Measurements from ENCODE around the gene MTRR.

MTRR gene

GRCh38 chr5:7868773-7869473, at the start of gene MTRR, which contains the start of gene FASTKD3:
Gene MTRR (plus strand): TSS chr5:7869148. CDS start chr5:7870795, 1,647 bp downstream.
Gene FASTKD3 (minus strand): TSS chr5:7869031. CDS start chr5:7868083, 948 bp downstream.
- DNase-seq, result peak; percentile 23

DNA sequence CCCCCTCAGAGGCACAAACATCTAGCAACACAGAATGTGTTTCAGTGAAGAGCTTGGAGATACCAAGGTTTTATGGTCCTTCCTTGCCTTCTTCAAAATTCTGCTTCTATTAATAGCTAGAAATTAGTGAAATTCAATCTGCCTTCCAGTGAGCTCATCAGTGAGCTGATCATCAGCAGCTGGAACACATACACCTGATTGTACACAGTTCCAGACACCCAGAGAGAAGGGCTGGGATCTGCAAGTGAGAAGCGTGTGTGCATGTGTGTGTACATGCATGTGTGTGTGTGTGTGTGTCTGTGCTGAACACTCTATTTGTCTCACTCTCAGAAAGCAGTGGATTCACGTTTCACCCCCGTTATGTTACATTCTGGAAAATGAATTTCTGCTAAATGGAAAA, 46.5 kb upstream of the MTRR start:
- DNase-seq, result no peak

- DNase-seq, result no peak
Measured at GRCh38 chr5:7823594-7823993, 45.4 kb upstream of the MTRR start.

DNA sequence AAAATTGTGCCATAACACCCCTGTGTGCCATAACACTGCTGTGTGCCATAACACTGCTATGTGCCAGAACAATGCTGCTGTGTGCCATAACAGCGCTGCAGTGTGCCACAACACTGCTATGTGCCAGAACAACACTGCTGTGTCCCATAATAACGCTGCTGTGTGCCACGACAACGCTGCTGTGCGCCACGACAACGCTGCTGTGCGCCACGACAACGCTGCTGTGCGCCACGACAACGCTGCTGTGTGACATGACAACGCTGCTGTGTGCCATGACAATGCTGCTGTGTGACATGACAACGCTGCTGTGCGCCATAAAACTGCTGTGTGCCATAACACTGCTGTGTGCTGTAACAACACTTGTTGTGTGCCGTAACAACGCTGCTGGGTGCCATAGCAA, 44.0 kb upstream of the MTRR start:
- no peak for DNase-seq

DNA sequence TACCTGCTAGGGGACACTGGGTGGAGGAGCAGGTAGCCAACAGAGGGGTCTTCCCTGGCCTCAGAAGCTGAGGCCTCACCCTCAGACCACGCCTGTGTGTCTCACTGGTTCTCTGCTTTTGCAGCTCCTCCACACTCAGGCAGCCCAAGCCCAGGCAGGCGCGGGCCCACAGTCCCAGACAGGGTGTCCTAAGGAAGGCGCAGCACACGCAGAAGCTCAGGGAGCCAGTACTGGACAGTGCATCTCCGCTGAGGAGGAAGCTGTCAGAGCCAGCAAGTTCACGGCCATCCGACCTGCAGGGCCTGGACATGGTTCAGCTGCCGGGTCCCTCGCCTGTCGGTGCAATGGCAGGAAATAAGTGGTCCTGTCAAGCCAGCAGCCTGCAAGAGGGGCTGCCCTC, 43.3 kb upstream of the MTRR start:
- DNase-seq, result no peak

- DNase-seq, result no peak
Measured at GRCh38 chr5:7827610-7828009, 41.3 kb upstream of the MTRR start.

DNA sequence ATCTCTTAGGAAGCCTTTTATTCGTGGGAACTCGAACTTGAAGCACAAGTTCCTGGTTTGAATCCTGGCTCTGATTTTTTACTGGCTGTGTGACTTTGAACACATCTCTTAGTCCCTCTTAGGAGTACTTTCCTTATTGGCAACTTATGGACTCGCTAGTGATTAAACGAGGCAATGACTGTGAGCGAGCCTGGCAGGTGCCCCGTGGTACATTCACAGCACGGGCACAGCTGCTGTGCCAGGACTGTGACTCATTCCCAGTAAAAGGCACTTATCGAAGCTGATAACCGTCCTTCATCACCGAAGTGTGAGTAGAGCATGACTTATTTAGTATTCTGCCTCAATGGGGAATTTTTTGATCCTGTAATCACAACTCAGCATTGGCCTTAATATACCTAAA, 40.7 kb upstream of the MTRR start:
- DNase-seq, result no peak

- no peak for DNase-seq
Measured at GRCh38 chr5:7834982-7835381, 34.0 kb upstream of the MTRR start.

DNA sequence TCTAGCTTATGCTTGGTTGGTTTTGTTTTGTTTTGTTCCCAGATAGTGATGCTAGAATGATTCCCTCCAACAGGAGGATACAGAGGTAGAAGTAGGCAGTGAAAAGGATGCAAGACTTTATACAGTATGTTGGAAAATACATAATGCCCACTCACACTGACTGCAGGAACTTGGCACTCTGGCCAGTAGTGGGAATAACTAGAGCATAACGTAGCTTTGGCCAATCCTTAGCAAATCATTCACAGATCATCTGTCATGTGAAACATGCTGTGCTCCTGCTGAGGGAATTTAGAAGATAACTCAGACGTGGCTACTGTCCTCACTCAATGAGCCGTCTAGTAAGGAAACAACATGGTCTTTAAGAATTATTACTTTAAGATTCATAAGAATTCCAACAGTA, 31.5 kb upstream of the MTRR start:
- DNase-seq, result no peak

DNA sequence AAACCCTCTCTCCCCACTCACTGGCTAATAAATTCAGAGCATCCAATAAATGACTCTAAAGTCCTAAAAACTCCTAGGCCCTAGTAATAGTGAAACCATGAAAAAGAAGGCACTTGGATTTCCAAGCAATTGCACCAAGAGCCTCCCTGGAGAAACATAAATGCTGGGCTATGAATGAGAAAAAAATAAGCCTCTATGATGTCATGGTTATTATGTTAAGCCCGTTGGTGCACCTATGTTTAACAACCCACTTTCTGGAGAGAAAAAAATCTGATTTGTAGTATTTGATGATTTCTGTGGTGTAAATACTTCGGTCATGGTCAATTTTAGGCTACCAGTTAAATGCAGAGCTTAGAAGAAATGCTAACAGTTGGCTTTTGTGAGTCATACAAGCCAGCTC, 26.4 kb upstream of the MTRR start:
- DNase-seq, result no peak

DNA sequence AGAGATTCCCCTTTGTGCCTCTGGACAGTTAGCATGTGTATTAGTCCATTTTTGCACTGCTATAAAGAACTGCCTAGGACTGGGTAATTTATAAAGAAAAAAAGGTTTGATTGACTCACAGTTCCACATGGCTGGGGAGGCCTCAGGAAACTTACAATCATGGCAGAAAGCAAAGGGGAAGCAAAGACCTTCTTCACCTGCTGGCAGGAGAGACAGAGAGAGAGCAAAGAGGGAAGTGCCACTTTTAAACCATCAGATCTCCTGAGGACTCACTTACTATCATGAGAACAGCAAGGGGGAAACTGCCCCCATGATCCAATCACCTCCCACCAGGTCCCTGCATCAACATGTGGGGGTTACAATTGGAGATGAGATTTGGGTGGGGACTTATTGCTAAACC, 24.0 kb upstream of the MTRR start:
- no peak for DNase-seq

- DNase-seq, result no peak
Measured at GRCh38 chr5:7845557-7845956, 23.4 kb upstream of the MTRR start.

GRCh38 chr5:7846327-7846726, 22.6 kb upstream of the MTRR start:
- DNase-seq, result no peak

- no peak for DNase-seq
Measured at GRCh38 chr5:7848296-7848695, 20.7 kb upstream of the MTRR start.

- DNase-seq, result no peak
Measured at GRCh38 chr5:7849681-7850394, 19.1 kb upstream of the MTRR start.

GRCh38 chr5:7850395-7851239, 18.3 kb upstream of the MTRR start, which contains the start of gene CFAP90:
Gene CFAP90 (minus strand): TSS chr5:7851133. CDS start chr5:7851021, 112 bp downstream.
- no peak for DNase-seq

GRCh38 chr5:7851240-7851592, 17.7 kb upstream of the MTRR start:
- DNase-seq, result no peak

- no peak for DNase-seq
Measured at GRCh38 chr5:7851617-7852289, 17.2 kb upstream of the MTRR start.

GRCh38 chr5:7852542-7852941, 16.4 kb upstream of the MTRR start:
- DNase-seq, result no peak

DNA sequence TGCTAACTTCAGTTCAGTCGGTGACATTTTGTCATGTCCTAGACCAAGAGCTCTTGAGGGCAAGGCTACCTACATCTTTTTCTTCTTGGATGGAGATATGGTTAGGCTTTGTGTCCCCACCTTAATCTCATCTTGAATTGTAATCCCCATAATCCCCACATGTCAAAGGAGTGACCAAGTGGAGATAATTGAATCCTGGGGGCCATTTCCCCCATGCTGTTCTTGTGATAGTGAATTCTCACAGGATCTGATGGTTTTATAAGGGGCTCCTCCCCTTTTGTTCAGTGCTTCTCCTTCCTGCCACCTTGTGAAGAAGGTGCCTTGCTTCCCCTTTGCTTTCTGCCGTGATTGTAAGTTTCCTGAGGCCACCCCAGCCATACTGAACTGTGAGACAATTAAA, 16.0 kb upstream of the MTRR start:
- no peak for DNase-seq

DNA sequence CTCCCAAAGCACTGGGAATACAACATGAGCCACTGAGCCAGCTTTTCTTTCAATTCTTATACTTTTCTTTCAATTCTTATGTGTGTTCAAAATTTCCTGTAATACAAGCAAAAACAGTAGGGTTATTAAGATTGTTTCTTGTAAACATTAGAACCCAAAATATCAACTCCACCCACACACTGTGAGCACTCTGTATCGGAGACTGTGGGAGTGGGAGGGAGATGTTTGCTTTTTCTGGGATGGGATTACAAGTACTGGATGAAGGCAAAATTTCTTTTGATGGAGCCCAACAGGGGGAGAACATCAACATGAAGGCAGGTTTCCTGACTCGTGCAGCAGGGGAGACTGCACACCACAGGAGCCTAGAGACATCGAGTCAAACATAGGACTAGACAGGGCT, 13.3 kb upstream of the MTRR start:
- no peak for DNase-seq

DNA sequence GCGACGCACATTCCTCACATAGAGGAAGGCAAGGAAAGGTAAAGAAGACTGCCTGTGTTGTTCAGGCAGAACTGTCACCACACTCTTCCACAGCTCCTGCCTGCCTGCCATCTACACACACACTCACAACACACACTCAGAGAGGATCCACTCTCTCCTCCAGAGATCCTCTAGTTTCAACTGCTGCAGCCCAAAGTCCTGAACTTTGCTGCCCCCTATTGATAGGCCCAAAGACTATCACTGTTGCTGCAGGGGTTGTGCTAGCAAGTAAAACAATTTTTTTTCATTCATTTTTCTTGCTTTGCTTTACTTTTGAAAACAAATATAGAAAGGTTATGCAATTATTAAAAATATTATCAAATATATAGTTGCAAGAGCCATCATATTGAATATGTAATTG, 12.1 kb upstream of the MTRR start:
- DNase-seq, result no peak

DNA sequence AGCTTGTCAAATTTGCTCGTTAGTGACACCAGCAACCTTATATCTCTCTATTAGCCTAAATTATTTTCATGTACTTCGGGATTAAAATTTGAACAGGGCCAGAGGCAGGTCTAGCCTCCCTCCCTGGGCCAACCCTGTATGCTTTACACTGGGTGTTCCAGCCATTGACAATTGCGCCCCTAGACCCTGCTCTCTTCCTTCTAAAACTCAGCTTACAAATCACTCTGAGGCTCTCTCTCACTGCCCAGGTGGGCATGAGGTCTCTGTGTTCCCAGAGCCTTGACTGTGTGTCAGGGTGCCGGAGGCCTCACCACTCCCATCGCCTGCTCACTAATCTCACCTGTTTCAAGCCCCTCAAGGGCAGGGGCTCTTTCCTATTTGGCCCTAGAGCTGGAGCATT, 11.6 kb upstream of the MTRR start:
- no peak for DNase-seq
